GM18907 (cell line): ENCODE data around the gene MAST4.

Source experiments
- ATAC-seq: cut with Tn5 transposase; IDR thresholded peaks from one replicate; pipeline ENCODE4 v1.9.1; 2021; ENCODE audit warnings: mild to moderate bottlenecking, moderate library complexity; ENCODE audit not compliant: unreplicated experiment

Gene MAST4

DNA sequence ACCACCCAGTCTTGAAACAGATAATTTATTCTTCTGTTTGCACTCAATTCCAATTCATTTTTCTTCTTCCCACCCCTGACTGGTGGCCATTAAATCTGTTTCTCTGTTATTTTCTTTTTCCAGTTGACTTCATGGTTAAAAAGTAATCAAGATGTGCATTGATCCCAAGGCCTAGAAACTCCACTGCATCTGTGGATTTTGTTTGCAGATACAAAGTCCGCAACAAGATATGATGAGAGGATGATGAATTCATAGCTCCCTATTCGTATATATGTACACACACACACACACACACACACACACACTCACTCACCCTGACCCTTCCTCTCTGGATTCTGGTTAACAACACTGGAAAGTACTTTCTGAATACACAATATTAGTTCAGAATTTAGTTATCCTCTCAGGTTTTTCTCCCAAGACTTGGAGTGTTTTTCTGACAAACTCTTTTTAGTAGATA, 548.0 kb downstream of the MAST4 start:
- ATAC-seq, result no peak

DNA sequence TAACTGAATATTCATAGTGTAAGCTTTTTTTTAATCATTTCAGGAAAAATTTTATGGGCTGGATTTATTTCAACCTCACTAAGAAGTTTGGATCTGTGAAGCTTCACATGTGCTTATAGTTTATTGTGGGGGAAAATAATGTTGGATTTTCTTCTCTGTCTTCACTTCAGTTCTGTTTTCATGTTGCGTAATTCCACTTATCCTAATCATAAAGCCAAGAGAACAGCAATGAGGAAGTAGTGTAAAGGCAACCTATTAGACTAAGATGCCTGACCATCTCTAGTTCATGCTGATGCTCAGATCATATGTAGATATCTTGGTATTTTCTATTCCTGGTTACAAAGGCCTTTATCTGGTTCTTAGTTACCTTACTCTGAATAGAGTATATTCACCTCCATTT, 550.4 kb downstream of the MAST4 start:
- no peak for ATAC-seq

DNA sequence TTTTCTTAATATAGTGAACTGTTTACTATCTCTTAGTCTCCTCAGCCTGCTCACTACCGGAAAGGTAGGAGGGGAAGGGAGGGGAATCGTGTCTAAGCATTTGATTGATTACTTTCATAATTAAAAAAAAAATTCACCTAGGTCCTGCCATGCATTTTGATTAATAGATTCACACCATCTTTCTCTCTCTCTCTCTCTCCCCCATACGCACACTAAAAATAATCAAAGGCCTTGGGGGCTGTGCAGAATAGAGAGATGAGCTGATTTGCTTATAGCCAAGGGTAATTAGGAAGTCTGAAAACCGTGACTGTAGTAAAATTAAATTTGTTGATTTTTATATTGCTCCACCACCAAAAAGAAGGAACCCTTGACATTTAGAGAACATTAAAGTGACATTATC, 550.8 kb downstream of the MAST4 start:
- no peak for ATAC-seq

DNA sequence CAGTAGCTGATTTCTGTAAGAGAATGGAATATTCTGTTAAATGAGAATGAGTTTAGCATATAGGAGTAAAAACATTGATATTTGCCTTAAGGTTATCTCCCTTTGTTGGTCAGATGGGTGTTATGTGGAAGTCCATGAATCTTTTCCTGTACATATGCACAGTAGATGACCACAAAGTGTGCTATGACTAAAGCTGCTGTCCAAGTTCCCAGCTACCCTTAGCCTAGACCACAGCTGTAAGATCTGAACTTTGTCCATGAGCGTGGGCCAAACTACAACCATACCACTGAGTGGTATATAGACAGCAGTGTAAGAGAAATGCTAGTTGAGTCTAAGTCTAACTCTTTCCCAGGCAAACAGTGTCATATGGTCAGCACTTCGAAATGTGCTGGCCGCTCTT, 551.6 kb downstream of the MAST4 start:
- no peak for ATAC-seq

DNA sequence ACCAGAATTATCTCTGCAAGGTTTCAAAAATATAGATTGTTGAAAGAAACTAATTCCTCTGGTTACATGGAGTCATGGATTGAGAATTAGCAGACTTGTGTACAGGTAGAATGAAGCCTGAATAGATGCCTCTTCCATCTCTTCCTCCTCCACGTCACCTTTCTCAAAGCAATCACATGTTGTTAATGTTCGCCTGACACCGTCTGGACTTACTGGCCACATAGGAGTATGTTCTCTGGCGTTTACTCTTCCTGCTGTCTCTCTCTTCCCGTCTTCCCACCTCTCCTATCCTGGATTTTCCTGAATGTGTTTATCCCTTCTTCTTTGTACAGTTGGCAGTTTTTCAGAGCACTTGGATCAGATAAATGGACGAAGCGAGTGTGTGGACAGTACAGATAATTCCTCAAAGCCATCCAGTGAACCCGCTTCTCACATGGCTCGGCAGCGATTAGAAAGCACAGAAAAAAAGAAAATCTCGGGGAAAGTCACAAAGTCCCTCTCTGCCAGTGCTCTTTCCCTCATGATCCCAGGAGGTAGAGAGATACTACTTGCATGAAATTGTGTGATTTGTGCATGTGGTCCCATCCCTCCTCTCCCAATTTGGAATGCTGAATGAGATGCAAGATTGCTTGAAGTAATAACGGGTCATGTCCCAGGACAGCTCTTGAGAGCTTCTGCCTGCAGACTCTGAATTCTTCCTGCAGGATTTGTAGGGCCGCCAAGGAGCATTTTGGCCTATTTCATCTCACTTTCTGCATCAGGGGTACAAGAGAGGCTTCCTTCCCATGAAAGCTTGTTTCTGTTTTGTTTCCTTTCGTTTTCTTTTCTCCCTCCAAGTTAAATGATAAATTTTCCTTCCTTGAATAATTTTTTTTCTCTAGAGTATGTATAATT, 553.1 kb downstream of the MAST4 start:
- no peak for ATAC-seq

DNA sequence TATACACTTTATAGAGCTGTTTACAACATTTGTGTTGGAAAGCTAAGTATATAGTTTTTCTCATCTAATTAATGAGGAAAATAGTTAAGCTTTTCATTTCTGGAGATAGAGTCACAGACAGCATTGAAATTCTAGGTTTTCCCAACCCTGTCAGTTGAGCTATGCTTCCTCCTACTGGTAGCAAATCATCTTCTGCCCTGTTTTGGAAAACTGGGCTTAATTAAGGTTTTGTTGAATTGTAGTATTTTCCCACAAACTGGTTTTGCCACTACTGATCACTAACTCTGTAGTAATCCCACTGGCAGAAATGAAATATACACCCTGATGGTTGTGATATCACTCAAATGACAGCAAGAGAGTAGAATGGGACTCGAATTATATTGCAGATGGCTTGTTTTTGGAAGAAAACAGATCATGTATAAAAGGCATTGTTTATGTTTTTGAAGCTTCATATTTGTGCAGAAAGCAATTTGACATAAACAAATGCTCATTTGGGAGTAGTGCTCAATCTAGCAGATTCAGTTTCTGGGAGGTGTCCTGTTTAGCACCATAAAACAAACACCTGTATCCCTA, 553.8 kb downstream of the MAST4 start:
- no peak for ATAC-seq

DNA sequence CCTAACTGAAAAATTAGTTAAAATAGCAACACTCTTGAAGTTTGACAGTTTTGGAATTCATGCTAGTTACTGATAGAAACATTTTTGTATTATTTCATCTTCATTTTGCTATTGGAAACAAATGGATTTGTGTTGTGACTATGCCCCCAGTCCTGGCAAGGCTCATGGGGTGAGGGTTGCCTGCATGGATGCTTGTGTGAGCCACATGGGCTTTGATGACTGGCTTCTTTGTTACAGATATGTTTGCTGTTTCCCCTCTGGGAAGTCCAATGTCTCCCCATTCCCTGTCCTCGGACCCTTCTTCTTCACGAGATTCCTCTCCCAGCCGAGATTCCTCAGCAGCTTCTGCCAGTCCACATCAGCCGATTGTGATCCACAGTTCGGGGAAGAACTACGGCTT, 556.2 kb downstream of the MAST4 start:
- no peak for ATAC-seq

DNA sequence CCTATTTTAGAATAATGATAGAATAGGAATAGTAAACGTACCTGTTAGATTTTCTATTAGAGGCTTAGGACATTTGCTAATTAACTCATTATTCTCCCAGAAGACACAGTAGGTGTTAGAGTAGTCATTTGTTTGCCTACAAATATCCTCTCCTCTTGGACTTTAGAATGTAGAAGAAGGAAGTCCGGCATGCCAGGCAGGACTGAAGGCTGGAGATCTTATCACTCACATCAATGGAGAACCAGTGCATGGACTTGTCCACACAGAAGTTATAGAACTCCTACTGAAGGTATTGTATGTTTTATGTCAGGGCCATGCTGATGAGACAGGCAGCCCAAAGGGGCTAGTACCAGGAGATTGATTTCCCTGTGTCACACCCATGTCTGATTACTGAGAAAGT, 557.1 kb downstream of the MAST4 start:
- no peak for ATAC-seq

DNA sequence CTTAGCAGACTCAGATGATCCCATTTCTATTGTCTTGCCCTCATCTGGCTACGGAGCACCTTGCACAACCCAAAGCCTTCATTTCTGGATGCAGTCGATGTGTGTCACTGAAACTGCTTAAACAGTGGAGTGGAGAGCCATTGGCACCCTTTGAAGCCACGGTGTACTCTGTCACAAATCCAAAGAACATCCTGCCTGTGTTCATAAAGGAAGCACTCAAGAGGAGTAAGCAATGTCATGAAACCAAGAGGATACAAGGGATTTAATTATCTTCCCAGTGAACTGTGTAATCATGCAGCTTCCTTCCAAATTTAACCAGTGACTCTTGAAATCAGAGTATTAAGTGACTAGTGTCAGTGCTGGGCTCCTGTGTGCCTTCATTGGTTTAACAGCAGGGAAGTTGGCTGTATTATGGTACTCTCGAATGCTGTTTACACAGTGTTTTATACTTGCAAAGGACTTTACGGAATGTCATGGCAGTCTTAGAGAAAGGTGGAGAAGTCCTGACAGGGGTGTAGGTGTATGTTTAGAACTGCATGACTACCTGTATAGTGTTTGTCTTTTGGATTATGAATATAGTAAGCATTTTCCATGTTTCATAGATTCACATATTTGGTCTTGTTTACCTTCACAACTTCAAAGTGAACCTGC, 558.5 kb downstream of the MAST4 start:
- no peak for ATAC-seq

DNA sequence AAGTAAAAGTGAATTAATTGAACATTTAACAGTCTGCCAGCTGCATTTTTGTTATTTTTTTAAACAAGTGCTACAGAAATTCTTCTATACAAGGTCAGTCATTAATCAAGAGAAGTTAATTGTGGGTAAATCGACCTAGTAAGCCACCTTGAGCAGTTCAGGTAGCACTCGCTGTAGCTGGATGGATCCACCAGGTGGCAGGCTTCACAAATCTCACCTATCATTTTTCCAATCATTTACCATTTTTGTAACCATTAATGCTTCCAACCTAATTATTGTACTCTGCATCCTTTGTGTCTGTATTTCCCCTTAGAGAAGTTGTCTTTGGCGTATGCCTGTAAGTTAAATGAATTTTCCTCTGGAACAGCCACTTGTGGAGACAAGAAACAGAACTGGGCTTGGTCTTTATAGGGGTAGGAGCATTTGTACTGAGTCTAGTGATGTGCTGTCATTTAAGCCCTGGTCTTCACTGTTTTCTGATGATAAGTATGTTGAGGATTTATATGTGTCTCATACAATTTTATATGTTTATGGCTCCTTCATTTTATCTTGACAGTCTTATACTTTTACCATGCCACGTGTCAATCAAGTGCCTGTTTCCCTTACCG, 560.9 kb downstream of the MAST4 start:
- ATAC-seq, result peak; percentile 67

DNA sequence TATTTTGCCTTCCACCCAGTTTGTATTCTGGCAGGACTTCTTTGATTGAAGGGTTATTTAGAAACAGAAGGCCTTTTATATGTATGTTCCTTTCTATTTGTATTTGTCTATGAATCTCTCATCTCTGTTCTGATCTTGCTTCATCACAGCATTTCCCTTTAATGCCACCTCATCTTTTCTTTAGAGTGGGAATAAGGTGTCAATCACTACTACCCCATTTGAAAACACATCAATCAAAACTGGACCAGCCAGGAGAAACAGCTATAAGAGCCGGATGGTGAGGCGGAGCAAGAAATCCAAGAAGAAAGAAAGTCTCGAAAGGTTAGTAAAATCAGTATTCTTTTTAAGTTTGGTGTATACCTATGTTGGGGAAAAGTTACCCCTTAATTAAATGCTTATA, 564.1 kb downstream of the MAST4 start:
- no peak for ATAC-seq

DNA sequence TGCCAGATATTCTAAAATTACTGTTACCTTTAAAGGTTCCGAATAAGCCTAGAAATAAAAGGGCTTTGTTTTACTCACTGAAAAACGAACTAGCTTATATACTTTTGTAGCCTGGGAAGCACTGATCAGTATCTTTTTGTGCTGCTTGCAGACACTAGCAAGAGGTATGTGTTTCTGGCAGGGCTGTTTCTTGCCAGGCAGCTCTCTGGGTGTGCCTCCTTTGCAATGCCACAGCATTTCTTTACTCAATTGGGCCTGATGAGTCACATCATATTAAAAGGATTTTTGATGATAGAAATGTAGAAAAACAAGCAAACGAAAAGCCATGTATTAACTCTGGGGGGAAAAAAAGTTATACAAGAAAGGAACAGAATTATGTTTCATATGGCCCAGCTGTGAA, 564.8 kb downstream of the MAST4 start:
- ATAC-seq, result no peak

DNA sequence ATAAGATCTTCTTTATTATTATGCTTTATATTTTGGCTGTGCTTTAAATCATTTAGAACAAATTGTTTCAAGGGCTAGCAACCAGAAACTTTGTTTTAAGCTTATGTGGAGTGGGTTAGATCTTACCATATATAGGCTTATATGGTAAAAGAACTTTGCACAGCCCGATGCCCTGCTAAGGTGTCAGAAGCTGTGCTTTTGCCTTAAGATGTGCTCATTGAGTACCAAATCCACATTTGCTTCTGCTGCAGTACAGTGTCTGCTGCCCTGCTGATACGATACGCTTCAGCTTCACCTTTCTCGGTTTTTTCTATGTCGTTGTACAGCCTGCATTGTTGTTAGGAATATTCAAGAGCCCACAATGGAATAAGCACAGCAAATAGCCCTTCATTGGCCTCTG, 565.6 kb downstream of the MAST4 start:
- no peak for ATAC-seq

DNA sequence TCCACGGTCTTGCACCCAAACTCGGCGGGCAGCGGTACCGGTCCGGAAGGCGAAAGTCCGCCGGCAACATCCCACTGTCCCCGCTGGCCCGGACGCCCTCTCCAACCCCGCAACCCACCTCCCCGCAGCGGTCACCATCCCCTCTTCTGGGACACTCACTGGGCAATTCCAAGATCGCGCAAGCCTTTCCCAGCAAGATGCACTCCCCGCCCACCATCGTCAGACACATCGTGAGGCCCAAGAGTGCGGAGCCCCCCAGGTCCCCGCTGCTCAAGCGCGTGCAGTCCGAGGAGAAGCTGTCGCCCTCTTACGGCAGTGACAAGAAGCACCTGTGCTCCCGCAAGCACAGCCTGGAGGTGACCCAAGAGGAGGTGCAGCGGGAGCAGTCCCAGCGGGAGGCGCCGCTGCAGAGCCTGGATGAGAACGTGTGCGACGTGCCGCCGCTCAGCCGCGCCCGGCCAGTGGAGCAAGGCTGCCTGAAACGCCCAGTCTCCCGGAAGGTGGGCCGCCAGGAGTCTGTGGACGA, 567.1 kb downstream of the MAST4 start:
- ATAC-seq, result no peak

DNA sequence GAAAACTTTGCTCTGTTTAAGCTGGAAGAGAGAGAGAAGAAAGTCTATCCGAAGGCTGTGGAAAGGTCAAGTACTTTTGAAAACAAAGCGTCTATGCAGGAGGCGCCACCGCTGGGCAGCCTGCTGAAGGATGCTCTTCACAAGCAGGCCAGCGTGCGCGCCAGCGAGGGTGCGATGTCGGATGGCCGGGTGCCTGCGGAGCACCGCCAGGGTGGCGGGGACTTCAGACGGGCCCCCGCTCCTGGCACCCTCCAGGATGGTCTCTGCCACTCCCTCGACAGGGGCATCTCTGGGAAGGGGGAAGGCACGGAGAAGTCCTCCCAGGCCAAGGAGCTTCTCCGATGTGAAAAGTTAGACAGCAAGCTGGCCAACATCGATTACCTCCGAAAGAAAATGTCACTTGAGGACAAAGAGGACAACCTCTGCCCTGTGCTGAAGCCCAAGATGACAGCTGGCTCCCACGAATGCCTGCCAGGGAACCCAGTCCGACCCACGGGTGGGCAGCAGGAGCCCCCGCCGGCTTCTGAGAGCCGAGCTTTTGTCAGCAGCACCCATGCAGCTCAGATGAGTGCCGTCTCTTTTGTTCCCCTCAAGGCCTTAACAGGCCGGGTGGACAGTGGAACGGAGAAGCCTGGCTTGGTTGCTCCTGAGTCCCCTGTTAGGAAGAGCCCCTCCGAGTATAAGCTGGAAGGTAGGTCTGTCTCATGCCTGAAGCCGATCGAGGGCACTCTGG, 567.8 kb downstream of the MAST4 start:
- ATAC-seq, result no peak

DNA sequence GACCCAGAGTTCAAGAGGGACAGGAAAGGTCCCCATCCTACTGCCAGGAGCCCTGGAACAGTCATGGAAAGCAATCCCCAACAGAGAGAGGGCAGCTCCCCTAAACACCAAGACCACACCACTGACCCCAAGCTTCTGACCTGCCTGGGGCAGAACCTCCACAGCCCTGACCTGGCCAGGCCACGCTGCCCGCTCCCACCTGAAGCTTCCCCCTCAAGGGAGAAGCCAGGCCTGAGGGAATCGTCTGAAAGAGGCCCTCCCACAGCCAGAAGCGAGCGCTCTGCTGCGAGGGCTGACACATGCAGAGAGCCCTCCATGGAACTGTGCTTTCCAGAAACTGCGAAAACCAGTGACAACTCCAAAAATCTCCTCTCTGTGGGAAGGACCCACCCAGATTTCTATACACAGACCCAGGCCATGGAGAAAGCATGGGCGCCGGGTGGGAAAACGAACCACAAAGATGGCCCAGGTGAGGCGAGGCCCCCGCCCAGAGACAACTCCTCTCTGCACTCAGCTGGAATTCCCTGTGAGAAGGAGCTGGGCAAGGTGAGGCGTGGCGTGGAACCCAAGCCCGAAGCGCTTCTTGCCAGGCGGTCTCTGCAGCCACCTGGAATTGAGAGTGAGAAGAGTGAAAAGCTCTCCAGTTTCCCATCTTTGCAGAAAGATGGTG, 568.8 kb downstream of the MAST4 start:
- no peak for ATAC-seq

DNA sequence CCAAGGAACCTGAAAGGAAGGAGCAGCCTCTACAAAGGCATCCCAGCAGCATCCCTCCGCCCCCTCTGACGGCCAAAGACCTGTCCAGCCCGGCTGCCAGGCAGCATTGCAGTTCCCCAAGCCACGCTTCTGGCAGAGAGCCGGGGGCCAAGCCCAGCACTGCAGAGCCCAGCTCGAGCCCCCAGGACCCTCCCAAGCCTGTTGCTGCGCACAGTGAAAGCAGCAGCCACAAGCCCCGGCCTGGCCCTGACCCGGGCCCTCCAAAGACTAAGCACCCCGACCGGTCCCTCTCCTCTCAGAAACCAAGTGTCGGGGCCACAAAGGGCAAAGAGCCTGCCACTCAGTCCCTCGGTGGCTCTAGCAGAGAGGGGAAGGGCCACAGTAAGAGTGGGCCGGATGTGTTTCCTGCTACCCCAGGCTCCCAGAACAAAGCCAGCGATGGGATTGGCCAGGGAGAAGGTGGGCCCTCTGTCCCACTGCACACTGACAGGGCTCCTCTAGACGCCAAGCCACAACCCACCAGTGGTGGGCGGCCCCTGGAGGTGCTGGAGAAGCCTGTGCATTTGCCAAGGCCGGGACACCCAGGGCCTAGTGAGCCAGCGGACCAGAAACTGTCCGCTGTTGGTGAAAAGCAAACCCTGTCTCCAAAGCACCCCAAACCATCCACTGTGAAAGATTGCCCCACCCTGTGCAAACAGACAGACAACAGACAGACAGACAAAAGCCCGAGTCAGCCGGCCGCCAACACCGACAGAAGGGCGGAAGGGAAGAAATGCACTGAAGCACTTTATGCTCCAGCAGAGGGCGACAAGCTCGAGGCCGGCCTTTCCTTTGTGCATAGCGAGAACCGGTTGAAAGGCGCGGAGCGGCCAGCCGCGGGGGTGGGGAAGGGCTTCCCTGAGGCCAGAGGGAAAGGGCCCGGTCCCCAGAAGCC, 569.6 kb downstream of the MAST4 start:
- ATAC-seq, result peak; percentile 90

DNA sequence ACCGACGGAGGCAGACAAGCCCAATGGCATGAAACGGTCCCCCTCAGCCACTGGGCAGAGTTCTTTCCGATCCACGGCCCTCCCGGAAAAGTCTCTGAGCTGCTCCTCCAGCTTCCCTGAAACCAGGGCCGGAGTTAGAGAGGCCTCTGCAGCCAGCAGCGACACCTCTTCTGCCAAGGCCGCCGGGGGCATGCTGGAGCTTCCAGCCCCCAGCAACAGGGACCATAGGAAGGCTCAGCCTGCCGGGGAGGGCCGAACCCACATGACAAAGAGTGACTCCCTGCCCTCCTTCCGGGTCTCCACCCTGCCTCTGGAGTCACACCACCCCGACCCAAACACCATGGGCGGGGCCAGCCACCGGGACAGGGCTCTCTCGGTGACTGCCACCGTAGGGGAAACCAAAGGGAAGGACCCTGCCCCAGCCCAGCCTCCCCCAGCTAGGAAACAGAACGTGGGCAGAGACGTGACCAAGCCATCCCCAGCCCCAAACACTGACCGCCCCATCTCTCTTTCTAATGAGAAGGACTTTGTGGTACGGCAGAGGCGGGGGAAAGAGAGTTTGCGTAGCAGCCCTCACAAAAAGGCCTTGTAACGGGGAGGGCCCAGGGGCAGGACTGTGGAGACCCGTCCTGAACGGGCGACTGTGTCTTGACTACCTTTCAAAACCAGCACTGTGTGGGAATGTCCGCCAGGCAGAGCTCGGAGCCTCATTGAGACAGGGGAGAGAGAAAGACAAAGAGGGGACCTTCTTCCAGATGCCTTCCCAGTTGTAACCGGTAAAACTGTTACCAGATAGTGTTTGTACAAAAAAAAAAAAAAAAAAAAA, 570.5 kb downstream of the MAST4 start:
- ATAC-seq, result peak; percentile 36
